Inferior parietal cortex (tissue), 1 donor: ENCODE measurements around the gene DUSP9.
"Not testable (repeated sequence)": the region's sequence is repeated elsewhere in the genome, so short reads cannot be mapped to it uniquely, and the experiment has no call there.

Experiments used
- DNase-seq: peaks from one replicate; pipeline ENCODE4 v3.0.0-alpha.2; 2016; ENCODE audit errors: extremely low spot score

DUSP9 gene

GRCh38 chrX:153692611-153693156 lies 45.7 kb downstream of the DUSP9 start:
- no peak for DNase-seq

- no peak for DNase-seq
Measured at GRCh38 chrX:153693216-153694086, 46.4 kb downstream of the DUSP9 start.

DNA sequence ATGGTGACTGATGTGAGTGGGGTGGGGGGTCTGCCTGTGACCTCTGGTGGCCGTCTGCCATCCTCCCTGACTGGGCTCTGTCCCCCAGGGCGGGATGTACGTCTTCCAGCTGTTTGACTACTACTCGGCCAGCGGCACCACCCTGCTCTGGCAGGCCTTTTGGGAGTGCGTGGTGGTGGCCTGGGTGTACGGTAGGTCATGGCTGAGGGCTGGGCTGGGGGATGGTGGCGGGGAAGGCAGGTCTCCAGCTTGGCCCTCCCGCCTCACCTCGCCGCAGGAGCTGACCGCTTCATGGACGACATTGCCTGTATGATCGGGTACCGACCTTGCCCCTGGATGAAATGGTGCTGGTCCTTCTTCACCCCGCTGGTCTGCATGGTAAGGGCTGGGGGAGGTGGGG lies 47.3 kb downstream of the DUSP9 start:
- DNase-seq: not testable (repeated sequence)

GRCh38 chrX:153694687-153695270 lies 47.8 kb downstream of the DUSP9 start:
- no peak for DNase-seq

DNA sequence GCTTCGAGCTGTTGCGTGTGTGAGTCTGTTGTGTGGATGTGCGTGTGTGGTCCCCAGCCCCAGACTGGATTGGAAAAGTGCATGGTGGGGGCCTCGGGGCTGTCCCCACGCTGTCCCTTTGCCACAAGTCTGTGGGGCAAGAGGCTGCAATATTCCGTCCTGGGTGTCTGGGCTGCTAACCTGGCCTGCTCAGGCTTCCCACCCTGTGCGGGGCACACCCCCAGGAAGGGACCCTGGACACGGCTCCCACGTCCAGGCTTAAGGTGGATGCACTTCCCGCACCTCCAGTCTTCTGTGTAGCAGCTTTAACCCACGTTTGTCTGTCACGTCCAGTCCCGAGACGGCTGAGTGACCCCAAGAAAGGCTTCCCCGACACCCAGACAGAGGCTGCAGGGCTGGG lies 49.1 kb downstream of the DUSP9 start:
- DNase-seq: no peak

GRCh38 chrX:153696538-153696937 lies 49.5 kb downstream of the DUSP9 start:
- DNase-seq: not testable (repeated sequence)

- not testable (repeated sequence) for DNase-seq
Measured at GRCh38 chrX:153696986-153697722, 50.2 kb downstream of the DUSP9 start.

GRCh38 chrX:153697924-153698865 lies 51.2 kb downstream of the DUSP9 start:
- no peak for DNase-seq

GRCh38 chrX:153699210-153699783 lies 52.3 kb downstream of the DUSP9 start:
- DNase-seq: not testable (repeated sequence)

GRCh38 chrX:153699784-153700371 lies 52.9 kb downstream of the DUSP9 start:
- DNase-seq: not testable (repeated sequence)

GRCh38 chrX:153700376-153700945 lies 53.5 kb downstream of the DUSP9 start:
- DNase-seq: no peak
